HepG2 (cell line): Measurements from ENCODE around the gene DST. TPM values are rescaled to one million over a fixed set of nuclear protein-coding genes. Genes with fewer than 3 reads are reported as not detected.

Source experiments
- CBX2 ChIP-seq, 2 experiments: fragments of 200-600 bp in 1 of 2; sonication (generic); formaldehyde crosslinking in 1 of 2; IDR thresholded peaks; 2 replicates each; pipeline versions ENCODE4 v1.7.0 to v1.8.1; 2018 to 2022; ENCODE audit warnings: low read depth in 2 of 2, low read length in 1 of 2, mild to moderate bottlenecking in 1 of 2, missing genetic modification reagents in 1 of 2
- GATAD2A ChIP-seq: IDR thresholded peaks from 2 replicates; pipeline ENCODE4 v1.6.1; 2016
- HNRNPUL1 ChIP-seq: fragments of 200-400 bp; formaldehyde crosslinking; IDR thresholded peaks from 2 replicates; pipeline ENCODE4 v1.6.1; 2017; ENCODE audit warnings: low read depth, mild to moderate bottlenecking, low read length, moderate library complexity
- MIER3 ChIP-seq: IDR thresholded peaks from 2 replicates; pipeline ENCODE4 v1.6.1; 2016; ENCODE audit warnings: missing compliant biosample characterization, borderline replicate concordance
- MTF1 ChIP-seq: sonication (generic); formaldehyde crosslinking; IDR thresholded peaks from 2 replicates; pipeline ENCODE4 v1.5.0; 2020; ENCODE audit warnings: missing genetic modification reagents
- NFIC ChIP-seq: IDR thresholded peaks from 2 replicates; pipeline ENCODE4 v1.6.1; 2012; ENCODE audit warnings: mild to moderate bottlenecking, low read length, inconsistent platforms
- NKX3-1 ChIP-seq: sonication (generic); formaldehyde crosslinking; IDR thresholded peaks from 2 replicates; pipeline ENCODE4 v1.5.0; 2020; ENCODE audit warnings: missing genetic modification reagents
- SMAD1 ChIP-seq: sonication (generic); formaldehyde crosslinking; IDR thresholded peaks from 2 replicates; pipeline ENCODE4 v1.4.0; 2020; ENCODE audit warnings: missing genetic modification reagents, low read depth, mild to moderate bottlenecking, borderline replicate concordance
- SOX5 ChIP-seq: IDR thresholded peaks from 2 replicates; pipeline ENCODE4 v1.6.1; 2016; ENCODE audit warnings: borderline replicate concordance
- SP2 ChIP-seq: sonication (generic); formaldehyde crosslinking; IDR thresholded peaks from 2 replicates; pipeline ENCODE4 v1.5.1; 2020; ENCODE audit warnings: mild to moderate bottlenecking, missing genetic modification reagents
- SP4 ChIP-seq: sonication (generic); formaldehyde crosslinking; IDR thresholded peaks from 2 replicates; pipeline ENCODE4 v1.8.1; 2023; ENCODE audit warnings: mild to moderate bottlenecking, missing genetic modification reagents
- THYN1 ChIP-seq: sonication (generic); formaldehyde crosslinking; IDR thresholded peaks from 2 replicates; pipeline ENCODE4 v1.8.1; 2023; ENCODE audit warnings: low read depth, mild to moderate bottlenecking, moderate library complexity, missing genetic modification reagents, borderline replicate concordance
- ZNF296 ChIP-seq: sonication (generic); formaldehyde crosslinking; conservative IDR thresholded peaks from 2 replicates; pipeline ENCODE4 v1.5.0; 2020; ENCODE audit warnings: mild to moderate bottlenecking, missing genetic modification reagents
- ZNF484 ChIP-seq: sonication (generic); formaldehyde crosslinking; IDR thresholded peaks from 2 replicates; pipeline ENCODE4 v1.5.1; 2020; ENCODE audit warnings: mild to moderate bottlenecking, low read depth, missing genetic modification reagents, borderline replicate concordance
- ZNF496 ChIP-seq: sonication (generic); formaldehyde crosslinking; IDR thresholded peaks from 2 replicates; pipeline ENCODE4 v1.8.1; 2023; ENCODE audit warnings: mild to moderate bottlenecking, moderate library complexity, missing genetic modification reagents; ENCODE audit not compliant: insufficient replicate concordance
- ZNF704 ChIP-seq: sonication (generic); formaldehyde crosslinking; IDR thresholded peaks from 2 replicates; pipeline ENCODE4 v1.8.1; 2023; ENCODE audit warnings: mild to moderate bottlenecking, inconsistent platforms, moderate library complexity, missing genetic modification reagents, borderline replicate concordance
- ZNF766 ChIP-seq: sonication (generic); formaldehyde crosslinking; IDR thresholded peaks from 2 replicates; pipeline ENCODE4 v1.5.0; 2020; ENCODE audit warnings: missing genetic modification reagents, borderline replicate concordance
- polyA plus RNA-seq, 8 experiments: library from polyadenylated mRNA; depleted of rRNA in 3 of 8; stranded (reverse) in 7 of 8; unstranded in 1 of 8; fragments of >200 nt; fragmentation: Illumina TruSeq in 4 of 8; extraction: Trizol in 4 of 8; gene quantifications; 2 replicates each; pipeline versions ENCODE4 v1.2.1 to v1.2.3, GENCODE V29; 2011 to 2016; ENCODE audit warnings: low read depth in 4 of 8, missing spikeins in 1 of 8, mixed read lengths in 1 of 8; ENCODE audit not compliant: insufficient read depth in 1 of 8
- total RNA-seq, 5 experiments: library from RNA; depleted of rRNA; stranded (reverse); fragments of >200 nt; fragmentation: Illumina TruSeq; extraction: Trizol; gene quantifications; 2 replicates each; pipeline ENCODE4 v1.2.3, GENCODE V29; 2016; ENCODE audit warnings: low read depth in 1 of 5
- TF ChIP-seq, protein P1 (sequence below): sonication (generic); formaldehyde crosslinking; IDR thresholded peaks from 2 replicates; pipeline ENCODE4 v1.4.0; 2020; ENCODE audit warnings: missing genetic modification reagents
- TF ChIP-seq, protein P2 (sequence below): sonication (generic); formaldehyde crosslinking; IDR thresholded peaks from 2 replicates; pipeline ENCODE4 v1.5.1; 2020; ENCODE audit warnings: mild to moderate bottlenecking, missing genetic modification reagents, moderate library complexity
- TF ChIP-seq, protein P3 (sequence below): sonication (generic); formaldehyde crosslinking; IDR thresholded peaks from 2 replicates; pipeline ENCODE4 v1.5.1; 2020; ENCODE audit warnings: missing genetic modification reagents, mild to moderate bottlenecking, borderline replicate concordance

Gene DST
- total and polyA plus RNA-seq, 2 of the 13 experiments (the other 11 are each of a cell fraction or from before 2014, with no cell fraction given): 64.4 to 89.0 TPM

GRCh38 chr6:56690519-56691285 is 48.0 kb upstream of the DST start (continued):
- TF ChIP-seq ZNF484 (CRISPR knock-in tag) (no peak), SOX5 (CRISPR knock-in tag) (peak; percentile 73), ZNF704 (CRISPR knock-in tag) (no peak), ZNF496 (CRISPR knock-in tag) (no peak), SP2 (CRISPR knock-in tag) (no peak), MIER3 (no peak), NKX3-1 (no peak), ZNF766 (CRISPR knock-in tag) (no peak), SMAD1 (CRISPR knock-in tag) (no peak), MTF1 (CRISPR knock-in tag) (peak; percentile 40; the same call in 1 of the 2 replicates), THYN1 (CRISPR knock-in tag) (no peak), HNRNPUL1 (no peak), GATAD2A (CRISPR knock-in tag) (peak; percentile 62), ZNF296 (CRISPR knock-in tag) (no peak), CBX2 (IDR thresholded peaks at IDR 0.05; ENCODE audit: low read depth, low read length) (no peak), CBX2 (CRISPR knock-in tag; IDR thresholded peaks at IDR 0.05; ENCODE audit: low read depth) (no peak), SP4 (CRISPR knock-in tag) (no peak), NFIC (no peak)
- TF ChIP-seq, protein P1, sequence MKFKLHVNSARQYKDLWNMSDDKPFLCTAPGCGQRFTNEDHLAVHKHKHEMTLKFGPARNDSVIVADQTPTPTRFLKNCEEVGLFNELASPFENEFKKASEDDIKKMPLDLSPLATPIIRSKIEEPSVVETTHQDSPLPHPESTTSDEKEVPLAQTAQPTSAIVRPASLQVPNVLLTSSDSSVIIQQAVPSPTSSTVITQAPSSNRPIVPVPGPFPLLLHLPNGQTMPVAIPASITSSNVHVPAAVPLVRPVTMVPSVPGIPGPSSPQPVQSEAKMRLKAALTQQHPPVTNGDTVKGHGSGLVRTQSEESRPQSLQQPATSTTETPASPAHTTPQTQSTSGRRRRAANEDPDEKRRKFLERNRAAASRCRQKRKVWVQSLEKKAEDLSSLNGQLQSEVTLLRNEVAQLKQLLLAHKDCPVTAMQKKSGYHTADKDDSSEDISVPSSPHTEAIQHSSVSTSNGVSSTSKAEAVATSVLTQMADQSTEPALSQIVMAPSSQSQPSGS (CRISPR knock-in tag): no peak
- TF ChIP-seq, protein P2, sequence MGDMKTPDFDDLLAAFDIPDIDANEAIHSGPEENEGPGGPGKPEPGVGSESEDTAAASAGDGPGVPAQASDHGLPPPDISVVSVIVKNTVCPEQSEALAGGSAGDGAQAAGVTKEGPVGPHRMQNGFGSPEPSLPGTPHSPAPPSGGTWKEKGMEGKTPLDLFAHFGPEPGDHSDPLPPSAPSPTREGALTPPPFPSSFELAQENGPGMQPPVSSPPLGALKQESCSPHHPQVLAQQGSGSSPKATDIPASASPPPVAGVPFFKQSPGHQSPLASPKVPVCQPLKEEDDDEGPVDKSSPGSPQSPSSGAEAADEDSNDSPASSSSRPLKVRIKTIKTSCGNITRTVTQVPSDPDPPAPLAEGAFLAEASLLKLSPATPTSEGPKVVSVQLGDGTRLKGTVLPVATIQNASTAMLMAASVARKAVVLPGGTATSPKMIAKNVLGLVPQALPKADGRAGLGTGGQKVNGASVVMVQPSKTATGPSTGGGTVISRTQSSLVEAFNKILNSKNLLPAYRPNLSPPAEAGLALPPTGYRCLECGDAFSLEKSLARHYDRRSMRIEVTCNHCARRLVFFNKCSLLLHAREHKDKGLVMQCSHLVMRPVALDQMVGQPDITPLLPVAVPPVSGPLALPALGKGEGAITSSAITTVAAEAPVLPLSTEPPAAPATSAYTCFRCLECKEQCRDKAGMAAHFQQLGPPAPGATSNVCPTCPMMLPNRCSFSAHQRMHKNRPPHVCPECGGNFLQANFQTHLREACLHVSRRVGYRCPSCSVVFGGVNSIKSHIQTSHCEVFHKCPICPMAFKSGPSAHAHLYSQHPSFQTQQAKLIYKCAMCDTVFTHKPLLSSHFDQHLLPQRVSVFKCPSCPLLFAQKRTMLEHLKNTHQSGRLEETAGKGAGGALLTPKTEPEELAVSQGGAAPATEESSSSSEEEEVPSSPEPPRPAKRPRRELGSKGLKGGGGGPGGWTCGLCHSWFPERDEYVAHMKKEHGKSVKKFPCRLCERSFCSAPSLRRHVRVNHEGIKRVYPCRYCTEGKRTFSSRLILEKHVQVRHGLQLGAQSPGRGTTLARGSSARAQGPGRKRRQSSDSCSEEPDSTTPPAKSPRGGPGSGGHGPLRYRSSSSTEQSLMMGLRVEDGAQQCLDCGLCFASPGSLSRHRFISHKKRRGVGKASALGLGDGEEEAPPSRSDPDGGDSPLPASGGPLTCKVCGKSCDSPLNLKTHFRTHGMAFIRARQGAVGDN (CRISPR knock-in tag): no peak
- TF ChIP-seq, protein P3, sequence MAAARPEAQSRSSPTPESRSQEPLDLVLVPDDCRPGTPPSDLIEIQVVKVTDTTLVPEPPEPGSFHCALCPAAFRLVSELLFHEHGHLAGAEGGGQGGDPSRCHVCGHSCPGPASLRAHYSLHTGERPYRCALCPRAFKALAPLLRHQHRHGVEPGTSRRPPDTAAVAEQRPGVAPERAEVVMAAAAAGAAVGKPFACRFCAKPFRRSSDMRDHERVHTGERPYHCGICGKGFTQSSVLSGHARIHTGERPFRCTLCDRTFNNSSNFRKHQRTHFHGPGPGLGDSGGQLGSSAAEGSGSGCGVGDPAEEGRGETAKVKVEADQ: no peak
